HG02884 (cell line): Measurements from ENCODE around the gene ECI1.

Experiments
- ATAC-seq: cut with Tn5 transposase; IDR thresholded peaks from one replicate; pipeline ENCODE4 v1.9.1; 2021; ENCODE audit warnings: mild to moderate bottlenecking, moderate library complexity; ENCODE audit not compliant: unreplicated experiment

The ECI1 gene

GRCh38 chr16:2197765-2198164, 53.6 kb downstream of the ECI1 start:
- no peak for ATAC-seq

- ATAC-seq, result no peak
Measured at GRCh38 chr16:2196981-2197511, 54.3 kb downstream of the ECI1 start.

- no peak for ATAC-seq
Measured at GRCh38 chr16:2196162-2196980, 55.0 kb downstream of the ECI1 start, which contains the start of gene CASKIN1. TSS of gene CASKIN1 (minus strand) at chr16:2196605. CDS start at chr16:2196432, 173 bp downstream.

- no peak for ATAC-seq
Measured at GRCh38 chr16:2195322-2196161, 55.8 kb downstream of the ECI1 start.

GRCh38 chr16:2194852-2195321, 56.5 kb downstream of the ECI1 start:
- no peak for ATAC-seq

- ATAC-seq, result no peak
Measured at GRCh38 chr16:2194166-2194834, 57.1 kb downstream of the ECI1 start.

GRCh38 chr16:2191446-2191706, 60.0 kb downstream of the ECI1 start:
- no peak for ATAC-seq

GRCh38 chr16:2190659-2191445, 60.5 kb downstream of the ECI1 start:
- ATAC-seq, result no peak

GRCh38 chr16:2190002-2190658, 61.3 kb downstream of the ECI1 start:
- no peak for ATAC-seq
